ENCODE data around the gene RBMS3. TPM values are rescaled to one million over a fixed set of nuclear protein-coding genes. Genes with fewer than 3 reads are reported as not detected.
A peak's percentile ranks its signal among the peaks of the same experiment; 100 is the strongest.

Gene RBMS3
- total RNA-seq, 1 experiment from 2014 or later = 1.3 TPM

- Mint-ChIP-seq H3K4me1 (ENCODE audit: low read depth, unreplicated experiment) (peaks cover 2% of the 10 kb centered on the region), H3K9me3 (ENCODE audit: low read depth, unreplicated experiment) (peaks cover 7% of the 10 kb centered on the region), H3K4me3 (ENCODE audit: low read depth, unreplicated experiment) (no peak overlapping the region), H3K27me3 (ENCODE audit: unreplicated experiment) (no peaks in the 10 kb centered on the region), H3K36me3 (ENCODE audit: insufficient read depth, unreplicated experiment) (no peaks in the 10 kb centered on the region), H3K27ac (ENCODE audit: unreplicated experiment) (no peak overlapping the region)
- TF ChIP-seq CTCF (IDR thresholded peaks at IDR 0.05; ENCODE audit: unreplicated experiment) = no peak
- no TSS peak for BruUV-seq (replicated peaks)
- DNase-seq = no peak
- CTCF ChIA-PET = no interaction called here
- intact Hi-C loops (cut with micrococcal nuclease; ENCODE audit: unreplicated experiment) = no loop called here
Measured at GRCh38 chr3:29447946-29448627, 167.2 kb downstream of the RBMS3 start.

- CTCF ChIA-PET = no interaction called here
- no peak overlapping the region for H3K27ac Mint-ChIP-seq (ENCODE audit: unreplicated experiment)
- no peak overlapping the region for H3K4me3 Mint-ChIP-seq (ENCODE audit: low read depth, unreplicated experiment)
- TF ChIP-seq CTCF (IDR thresholded peaks at IDR 0.05; ENCODE audit: unreplicated experiment) = no peak
- no TSS peak for BruUV-seq (replicated peaks)
- intact Hi-C loops (cut with micrococcal nuclease; ENCODE audit: unreplicated experiment) = loop anchor here (10.0 kb wide), 1 partner anchor 313 kb away; no protein-coding TSS in a partner anchor
- H3K9me3 Mint-ChIP-seq (ENCODE audit: low read depth, unreplicated experiment) = no peaks in the 10 kb centered on the region
- no peaks in the 10 kb centered on the region for H3K36me3 Mint-ChIP-seq (ENCODE audit: insufficient read depth, unreplicated experiment)
- H3K27me3 Mint-ChIP-seq (ENCODE audit: unreplicated experiment) = no peaks in the 10 kb centered on the region
- no peak for DNase-seq
- peaks cover 25% of the 10 kb centered on the region for H3K4me1 Mint-ChIP-seq (ENCODE audit: low read depth, unreplicated experiment)
Measured at GRCh38 chr3:29451920-29452319, 171.0 kb downstream of the RBMS3 start.

- Mint-ChIP-seq H3K36me3 (ENCODE audit: insufficient read depth, unreplicated experiment) (no peaks in the 10 kb centered on the region), H3K4me3 (ENCODE audit: low read depth, unreplicated experiment) (no peak overlapping the region), H3K27ac (ENCODE audit: unreplicated experiment) (no peak overlapping the region), H3K4me1 (ENCODE audit: low read depth, unreplicated experiment) (peaks cover 25% of the 10 kb centered on the region), H3K9me3 (ENCODE audit: low read depth, unreplicated experiment) (no peaks in the 10 kb centered on the region), H3K27me3 (ENCODE audit: unreplicated experiment) (no peaks in the 10 kb centered on the region)
- no peak for TF ChIP-seq CTCF (IDR thresholded peaks at IDR 0.05; ENCODE audit: unreplicated experiment)
- DNase-seq = no peak
- no TSS peak for BruUV-seq (replicated peaks)
- intact Hi-C loops (cut with micrococcal nuclease; ENCODE audit: unreplicated experiment) = loop anchor here (10.0 kb wide), 1 partner anchor 312 kb away; no protein-coding TSS in a partner anchor
- CTCF ChIA-PET = interaction anchor here (1.4 kb wide), 1 partner anchor 10 kb away, joined by 4 read pairs; no protein-coding TSS in a partner anchor
Measured at GRCh38 chr3:29452934-29453283, 172.0 kb downstream of the RBMS3 start.

- H3K9me3 Mint-ChIP-seq (ENCODE audit: low read depth, unreplicated experiment) = no peaks in the 10 kb centered on the region
- no peak overlapping the region for H3K27ac Mint-ChIP-seq (ENCODE audit: unreplicated experiment)
- BruUV-seq (replicated peaks) = no TSS peak
- DNase-seq = peak; percentile 54
- CTCF ChIA-PET = interaction anchor here (1.4 kb wide), 1 partner anchor 10 kb away, joined by 4 read pairs; no protein-coding TSS in a partner anchor
- H3K4me3 Mint-ChIP-seq (ENCODE audit: low read depth, unreplicated experiment) = no peak overlapping the region
- no peak for TF ChIP-seq CTCF (IDR thresholded peaks at IDR 0.05; ENCODE audit: unreplicated experiment)
- peaks cover 25% of the 10 kb centered on the region for H3K4me1 Mint-ChIP-seq (ENCODE audit: low read depth, unreplicated experiment)
- no peaks in the 10 kb centered on the region for H3K36me3 Mint-ChIP-seq (ENCODE audit: insufficient read depth, unreplicated experiment)
- no peaks in the 10 kb centered on the region for H3K27me3 Mint-ChIP-seq (ENCODE audit: unreplicated experiment)
- intact Hi-C loops (cut with micrococcal nuclease; ENCODE audit: unreplicated experiment) = loop anchor here (10.0 kb wide), 1 partner anchor 311 kb away; no protein-coding TSS in a partner anchor
Measured at GRCh38 chr3:29453284-29454001, 172.6 kb downstream of the RBMS3 start.
